K562 (cell line): ENCODE results near the gene SLC39A11. TPM values are rescaled to one million over a fixed set of nuclear protein-coding genes. Genes with fewer than 3 reads are reported as not detected.
"Not testable (repeated sequence)": the region's sequence is repeated elsewhere in the genome, so short reads cannot be mapped to it uniquely, and the experiment has no call there.

Experiments used
- ATAC-seq: fragments of 200-7000 bp; cut with Tn5 transposase; 3 replicates; pipeline ENCODE4 v1.9.1; 2020; ENCODE audit warnings: moderate library complexity
- BruUV-seq: library from RNA; stranded (reverse); fragments of 400-500 nt; replicated peaks from 2 replicates; lab custom pipeline; 2021; lab: Mats Ljungman, UMichigan
- CTCF ChIA-PET: fragments of 300-600 bp; formaldehyde crosslinking; extraction: SDS; loops from one replicate; lab custom pipeline; 2021; ENCODE audit warnings: low intra/inter-chr PET ratio; lab: Yijun Ruan, JAX
- POLR2A ChIA-PET: fragments of 300-600, 350-650 bp; sonication (Branson Sonifier 250); formaldehyde crosslinking; extraction: SDS; loops from one replicate; lab custom pipeline; 2021; ENCODE audit warnings: antibody characterized with exemption, inconsistent platforms; lab: Yijun Ruan, JAX
- DNase-seq, 4 experiments: peaks; one replicate each; pipeline versions ENCODE4 v3.0.0 to v3.0.0-alpha.2; 2011 to 2018; ENCODE audit warnings: low spot score in 3 of 4, mixed read lengths in 3 of 4; ENCODE audit errors: extremely low read depth in 1 of 4
- FAIRE-seq: peaks from 2 replicates; lab custom pipeline; 2011; peaks lifted over from hg19 to GRCh38; lab: Jason Lieb, UNC
- H2AFZ ChIP-seq: 2 replicates; pipeline ENCODE4 v1.6.0; 2011; ENCODE audit warnings: low read depth, low read length, control low read depth, inconsistent platforms
- H3K27ac ChIP-seq: fragments of 200-600 bp; 3 replicates; pipeline ENCODE4 v1.8.0; 2011; ENCODE audit warnings: low read depth, mild to moderate bottlenecking, control low read depth, inconsistent platforms, low read length, moderate library complexity, mixed read lengths; ENCODE audit errors: extremely low read depth
- H3K27me3 ChIP-seq, 2 experiments: fragments of 300-600 bp in 1 of 2; 2 replicates in 1 of 2; 3 replicates in 1 of 2; pipeline versions ENCODE4 v1.6.0 to v1.8.0; 2011; ENCODE audit warnings: inconsistent platforms in 2 of 2, low read length in 2 of 2, mild to moderate bottlenecking in 1 of 2, mixed read lengths in 1 of 2, moderate library complexity in 1 of 2; ENCODE audit not compliant: control insufficient read depth in 2 of 2, insufficient read depth in 2 of 2
- H3K36me3 ChIP-seq: fragments of 300-600 bp; 3 replicates; pipeline ENCODE4 v1.8.0; 2011; ENCODE audit warnings: mild to moderate bottlenecking, low read length, inconsistent platforms; ENCODE audit not compliant: control insufficient read depth, insufficient read depth
- H3K4me1 ChIP-seq, 2 experiments: fragments of 200-600 bp in 1 of 2; replicated peaks in 1 of 2; 2 replicates in 1 of 2; 3 replicates in 1 of 2; pipeline versions ENCODE4 v1.5.1 to v1.8.0; 2011; ENCODE audit warnings: inconsistent platforms in 2 of 2, low read length in 2 of 2, mild to moderate bottlenecking in 1 of 2, mixed read lengths in 1 of 2, moderate library complexity in 1 of 2; ENCODE audit not compliant: control insufficient read depth in 2 of 2, insufficient read depth in 2 of 2
- H3K4me2 ChIP-seq: 2 replicates; pipeline ENCODE4 v1.6.1; 2011; ENCODE audit warnings: low read length, control low read depth, inconsistent platforms, mixed read lengths; ENCODE audit not compliant: insufficient read depth
- H3K4me3 ChIP-seq: fragments of 200-600 bp; sonication (generic), shearing (Covaris generic); 2 replicates; pipeline ENCODE4 v1.5.1; 2016; ENCODE audit warnings: control low read depth, inconsistent platforms
- H3K79me2 ChIP-seq: fragments of 200-600 bp; 3 replicates; pipeline ENCODE4 v1.8.0; 2011; ENCODE audit warnings: low read length, inconsistent platforms; ENCODE audit not compliant: control insufficient read depth, insufficient read depth
- H3K9ac ChIP-seq, 2 experiments: 2 replicates each; pipeline versions ENCODE4 v1.6.0 to v1.6.1; 2011; ENCODE audit warnings: low read depth in 2 of 2, low read length in 2 of 2, control low read depth in 1 of 2, inconsistent platforms in 1 of 2, mild to moderate bottlenecking in 1 of 2, mixed read lengths in 1 of 2; ENCODE audit not compliant: insufficient read depth in 1 of 2
- H3K9me1 ChIP-seq: one replicate; pipeline ENCODE4 v1.6.0; 2011; ENCODE audit warnings: inconsistent platforms, mild to moderate bottlenecking, low read length, moderate library complexity; ENCODE audit not compliant: control insufficient read depth, insufficient read depth
- H3K9me3 ChIP-seq: replicated peaks from 2 replicates; pipeline ENCODE4 v1.5.1; 2011; ENCODE audit warnings: low read depth, low read length, inconsistent platforms; ENCODE audit not compliant: control insufficient read depth, insufficient read depth
- H4K20me1 ChIP-seq: replicated peaks from 2 replicates; pipeline ENCODE4 v1.6.1; 2011; ENCODE audit warnings: low read length, inconsistent platforms, mixed read lengths; ENCODE audit not compliant: control insufficient read depth, insufficient read depth
- BCL6 ChIP-seq: fragments of 250-450 bp; sonication (Bioruptor Pico); IDR thresholded peaks from 2 replicates; pipeline ENCODE4 v1.4.0; 2020
- ERF ChIP-seq: fragments of 450-650 bp; formaldehyde crosslinking; IDR thresholded peaks from 2 replicates; pipeline ENCODE4 v1.4.0; 2020; ENCODE audit warnings: mild to moderate bottlenecking, mixed read lengths
- HDAC8 ChIP-seq: fragments of 450-650 bp; IDR thresholded peaks from 2 replicates; pipeline ENCODE4 v1.6.1; 2016; ENCODE audit warnings: mild to moderate bottlenecking, missing genetic modification characterization, moderate library complexity, missing compliant biosample characterization
- HIVEP1 ChIP-seq: fragments of 250-450 bp; sonication (Bioruptor Pico); IDR thresholded peaks from 2 replicates; pipeline ENCODE4 v1.4.0; 2020; ENCODE audit warnings: mild to moderate bottlenecking
- ID3 ChIP-seq, 2 experiments: fragments of 250-450 bp in 1 of 2; fragments of 450-650 bp in 1 of 2; sonication (Bioruptor Pico) in 1 of 2; IDR thresholded peaks; 2 replicates each; pipeline versions ENCODE4 v1.6.1 to v1.8.0; 2016 to 2021; ENCODE audit warnings: mild to moderate bottlenecking in 2 of 2, moderate library complexity in 2 of 2, missing compliant biosample characterization in 1 of 2, missing genetic modification characterization in 1 of 2
- ILK ChIP-seq: fragments of 450-650 bp; IDR thresholded peaks from 2 replicates; pipeline ENCODE4 v1.6.1; 2016; ENCODE audit warnings: missing genetic modification characterization, low read depth, mild to moderate bottlenecking, missing compliant biosample characterization, moderate library complexity, borderline replicate concordance
- KDM2B ChIP-seq: fragments of 250-450 bp; sonication (Bioruptor Pico); IDR thresholded peaks from 2 replicates; pipeline ENCODE4 v1.8.0; 2021; ENCODE audit warnings: mild to moderate bottlenecking, moderate library complexity
- MAFG ChIP-seq: fragments of 450-650 bp; conservative IDR thresholded peaks from 2 replicates; pipeline ENCODE4 v1.6.1; 2016; ENCODE audit warnings: missing genetic modification characterization, missing compliant biosample characterization
- MECOM ChIP-seq: fragments of 250-450 bp; sonication (Bioruptor Pico); IDR thresholded peaks from 2 replicates; pipeline ENCODE4 v1.8.0; 2022; ENCODE audit warnings: inconsistent platforms
- NR2C2 ChIP-seq, 2 experiments: fragments of 200-800 bp in 1 of 2; sonication (Bioruptor generic) in 1 of 2; sonication (generic) in 1 of 2; formaldehyde crosslinking in 1 of 2; IDR thresholded peaks; 2 replicates each; pipeline versions ENCODE4 v1.6.1 to v1.8.0; 2016 to 2022; ENCODE audit warnings: mild to moderate bottlenecking in 1 of 2, missing compliant biosample characterization in 1 of 2, missing genetic modification characterization in 1 of 2, missing genetic modification reagents in 1 of 2
- NR4A1 ChIP-seq, 2 experiments: fragments of 250-450 bp in 1 of 2; fragments of 450-650 bp in 1 of 2; sonication (Bioruptor Pico) in 1 of 2; IDR thresholded peaks; 2 replicates each; pipeline versions ENCODE4 v1.4.0 to v1.6.1; 2016 to 2020; ENCODE audit warnings: mild to moderate bottlenecking in 2 of 2, missing compliant biosample characterization in 1 of 2, missing genetic modification characterization in 1 of 2, moderate library complexity in 1 of 2
- PTTG1 ChIP-seq: fragments of 450-650 bp; IDR thresholded peaks from 2 replicates; pipeline ENCODE4 v1.6.1; 2016; ENCODE audit warnings: low read depth, mild to moderate bottlenecking, missing genetic modification characterization, missing compliant biosample characterization
- RHOXF2B ChIP-seq: fragments of 250-450 bp; sonication (Bioruptor Pico); conservative IDR thresholded peaks from 2 replicates; pipeline ENCODE4 v1.5.1; 2021
- SRF ChIP-seq, 2 experiments: fragments of 250-450, 450-650 bp in 1 of 2; sonication (Bioruptor Pico) in 1 of 2; sonication (generic) in 1 of 2; formaldehyde crosslinking; IDR thresholded peaks; 2 replicates each; pipeline versions ENCODE4 v1.5.0 to v1.5.1; 2020 to 2022; ENCODE audit warnings: mild to moderate bottlenecking in 1 of 2, missing genetic modification reagents in 1 of 2
- ZNF175 ChIP-seq: fragments of 200-800 bp; sonication (Bioruptor generic); IDR thresholded peaks from 2 replicates; pipeline ENCODE4 v1.6.1; 2016; ENCODE audit warnings: low read depth, mild to moderate bottlenecking, missing genetic modification characterization, missing compliant biosample characterization
- ZNF197 ChIP-seq: fragments of 200-800 bp; sonication (Bioruptor generic); IDR thresholded peaks from 2 replicates; pipeline ENCODE4 v1.6.1; 2016; ENCODE audit warnings: low read depth, missing genetic modification characterization, missing compliant biosample characterization
- ZNF311 ChIP-seq: fragments of 250-450 bp; sonication (Bioruptor Pico); IDR thresholded peaks from 2 replicates; pipeline ENCODE4 v1.4.0; 2020; ENCODE audit warnings: mild to moderate bottlenecking, moderate library complexity
- ZNF398 ChIP-seq: fragments of 250-450 bp; sonication (Bioruptor Pico); IDR thresholded peaks from 2 replicates; pipeline ENCODE4 v1.8.0; 2021; ENCODE audit warnings: moderate library complexity, mild to moderate bottlenecking, inconsistent platforms
- ZNF589 ChIP-seq: fragments of 200-800 bp; sonication (Bioruptor generic); IDR thresholded peaks from 2 replicates; pipeline ENCODE4 v1.6.1; 2016; ENCODE audit warnings: low read depth, missing genetic modification characterization, missing compliant biosample characterization
- WGBS: fragments of 100-300 bp; shearing (Covaris generic); methylation state at CpG from one replicate; pipeline ENCODE4 v1.1.6; 2016; ENCODE audit warnings: low coverage, mixed read lengths; ENCODE audit not compliant: insufficient coverage; ENCODE audit errors: missing lambda C conversion rate; 5-methylcytosine and 5-hydroxymethylcytosine counted together
- in situ Hi-C: fragments of 300-500 bp; cut with MboI; formaldehyde crosslinking; loops from 4 replicates; pipeline ENCODE4 v1.15.0; 2018; ENCODE audit warnings: inconsistent platforms, mixed read lengths
- intact Hi-C: fragments of 100-400 bp; cut with micrococcal nuclease; formaldehyde crosslinking; loops from 2 replicates; pipeline ENCODE4 v1.14.2; 2022
- polyA plus RNA-seq, 8 experiments: library from polyadenylated mRNA; depleted of rRNA in 4 of 8; stranded (reverse) in 5 of 8; unstranded in 3 of 8; fragments of >200 nt; fragmentation: Nextera tagmentation in 2 of 8; fragmentation: Illumina TruSeq in 1 of 8; extraction: Ambion mirVana in 2 of 8; extraction: Trizol in 1 of 8; gene quantifications; 2 replicates each; pipeline versions ENCODE4 v1.2.1 to v1.2.3, GENCODE V29; 2011 to 2014; ENCODE audit warnings: inconsistent platforms in 1 of 8, missing spikeins in 1 of 8
- total RNA-seq, 7 experiments: library from RNA; depleted of rRNA in 6 of 7; stranded (reverse); fragments of >200 nt in 6 of 7; fragmentation: Illumina TruSeq in 2 of 7; extraction: Trizol in 2 of 7; gene quantifications; 2 replicates each; pipeline versions ENCODE4 v1.2.1 to v1.2.3, GENCODE V29; 2011 to 2021; ENCODE audit warnings: low replicate concordance in 1 of 7

Gene SLC39A11
- total and polyA plus RNA-seq, 9 of the 15 experiments (the other 6 are each of a cell fraction or from before 2014, with no cell fraction given): 10.5 to 26.4 (median 13.4) TPM

- in situ Hi-C loops; H3K9me3 ChIP-seq; H3K9me1 ChIP-seq; CTCF ChIA-PET; POLR2A ChIA-PET; H3K36me3 ChIP-seq; H2AFZ ChIP-seq; H3K79me2 ChIP-seq; H3K27me3 ChIP-seq; H4K20me1 ChIP-seq; H3K4me3 ChIP-seq; intact Hi-C loops; BruUV-seq; TF ChIP-seq NR2C2 (CRISPR knock-in tag; IDR thresholded peaks at IDR 0.05): not testable (repeated sequence)
- DNase-seq: peak in 2 of 4 experiments; percentile 28 to 34
- WGBS: 19% methylated on average over 9 of the region's 9 CpGs
- Histone ChIP-seq H3K4me2 (peak overlapping the region; percentile 55), H3K9ac (peak overlapping the region in 1 of 2 experiments; percentile 12; a peak in 1 of 4 replicates), H3K27ac (peak overlapping the region; percentile 61; the same call in 2 of the 3 replicates), H3K4me1 (peaks cover 8 to 21% of the 10 kb centered on the region in 2 experiments)
- peak; percentile 72 for ATAC-seq
- peak; percentile 58 for FAIRE-seq
- TF ChIP-seq ZNF398 (peak; percentile 70; the same call in 1 of the 2 replicates), KDM2B (0 out of 2 replicates have a peak, but pooled peaks have one; percentile 27), MAFG (tag) (peak; percentile 46; the same call in 1 of the 2 replicates), SRF (CRISPR knock-in tag; IDR thresholded peaks at IDR 0.05) (peak in 1 of 2 experiments; percentile 82; a peak in 1 of 4 replicates), PTTG1 (tag) (peak; percentile 91), ZNF589 (peak; percentile 89), ZNF311 (peak; percentile 85), ID3 (CRISPR knock-in tag; IDR thresholded peaks at IDR 0.05) (peak; percentile 75; the same call in 1 of the 2 replicates), ID3 (tag; IDR thresholded peaks at IDR 0.05) (peak; percentile 98), ILK (tag) (peak; percentile 51; the same call in 1 of the 2 replicates), HIVEP1 (CRISPR knock-in tag) (peak; percentile 84), ERF (peak; percentile 92; the same call in 1 of the 2 replicates), BCL6 (CRISPR knock-in tag) (peak; percentile 8; the same call in 1 of the 2 replicates), ZNF197 (peak; percentile 92), NR4A1 (CRISPR knock-in tag; IDR thresholded peaks at IDR 0.05) (peak; percentile 94), NR4A1 (tag; IDR thresholded peaks at IDR 0.05) (peak; percentile 98), NR2C2 (tag; IDR thresholded peaks at IDR 0.05) (peak; percentile 69), ZNF175 (peak; percentile 88), HDAC8 (tag) (peak; percentile 95), MECOM (CRISPR knock-in tag) (peak; percentile 95), RHOXF2B (CRISPR knock-in tag) (0 out of 2 replicates have a peak, but pooled peaks have one; percentile 34)
Observed at GRCh38 chr17:72761893-72762575, 330.5 kb downstream of the SLC39A11 start.
